ENCODE data around the gene ZBTB45.

The ZBTB45 gene

GRCh38 chr19:58538257-58539168 lies 18.9 kb upstream of the ZBTB45 start:
- DNase-seq (ENCODE audit: low read depth in 2 of 2) = peak in 1 of 2 donors; percentile 29

GRCh38 chr19:58536852-58537798 lies 17.5 kb upstream of the ZBTB45 start:
- DNase-seq (ENCODE audit: low read depth in 2 of 2) = no peak

GRCh38 chr19:58535857-58536256 lies 16.2 kb upstream of the ZBTB45 start:
- no peak for DNase-seq (ENCODE audit: low read depth in 2 of 2)

GRCh38 chr19:58531034-58531840 lies 11.6 kb upstream of the ZBTB45 start:
- DNase-seq (ENCODE audit: low read depth in 2 of 2) = no peak

GRCh38 chr19:58529405-58529804 lies 9.8 kb upstream of the ZBTB45 start:
- no peak for DNase-seq (ENCODE audit: low read depth in 2 of 2)

GRCh38 chr19:58522709-58523108 lies 3.1 kb upstream of the ZBTB45 start:
- DNase-seq (ENCODE audit: low read depth in 2 of 2) = no peak

GRCh38 chr19:58521651-58522050 lies 2.0 kb upstream of the ZBTB45 start:
- no peak for DNase-seq (ENCODE audit: low read depth in 2 of 2)

- no peak for DNase-seq (ENCODE audit: low read depth in 2 of 2)
Observed at GRCh38 chr19:58520257-58520599, 618 bp upstream of the ZBTB45 start.

- peak in 1 of 2 donors; percentile 47 for DNase-seq (ENCODE audit: low read depth in 2 of 2)
Observed at GRCh38 chr19:58519087-58519354, 589 bp downstream of the ZBTB45 start.

- no peak for DNase-seq (ENCODE audit: low read depth in 2 of 2)
Observed at GRCh38 chr19:58518256-58519086, 1.1 kb downstream of the ZBTB45 start.

- DNase-seq (ENCODE audit: low read depth in 2 of 2) = no peak
Observed at GRCh38 chr19:58516964-58517833, 2.4 kb downstream of the ZBTB45 start.

- DNase-seq (ENCODE audit: low read depth in 2 of 2) = no peak
Observed at GRCh38 chr19:58516246-58516836, 3.3 kb downstream of the ZBTB45 start.

GRCh38 chr19:58515259-58515658 lies 4.4 kb downstream of the ZBTB45 start:
- no peak for DNase-seq (ENCODE audit: low read depth in 2 of 2)

- no peak for DNase-seq (ENCODE audit: low read depth in 2 of 2)
Observed at GRCh38 chr19:58514564-58515022, 5.0 kb downstream of the ZBTB45 start.

- DNase-seq (ENCODE audit: low read depth in 2 of 2) = peak; percentile 93 to 97
Observed at GRCh38 chr19:58513694-58514563, 5.7 kb downstream of the ZBTB45 start.

- no peak for DNase-seq (ENCODE audit: low read depth in 2 of 2)
Observed at GRCh38 chr19:58513213-58513693, 6.4 kb downstream of the ZBTB45 start.

- no peak for DNase-seq (ENCODE audit: low read depth in 2 of 2)
Observed at GRCh38 chr19:58511353-58512208, 8.0 kb downstream of the ZBTB45 start, which contains the start of gene SLC27A5. SLC27A5 (minus strand) TSS chr19:58511992; CDS start chr19:58511955, 37 bp downstream.

Data from stimulated activated CD4-positive, alpha-beta T cell treated with anti-CD3 and anti-CD28 coated beads, Interleukin-15, amount 100 ng/mL, for 48 hours (primary cell).